ENCODE data around the gene ARFIP2. TPM values are rescaled to one million over a fixed set of nuclear protein-coding genes. Genes with fewer than 3 reads are reported as not detected.
"Not testable (repeated sequence)": the region's sequence is repeated elsewhere in the genome, so short reads cannot be mapped to it uniquely, and the experiment has no call there.

Gene ARFIP2
- total RNA-seq, 1 experiment from 2014 or later, result 65.2 TPM

GRCh38 chr11:6529266-6529665 is 48.1 kb upstream of the ARFIP2 start:
- H3K4me1 ChIP-seq (ENCODE audit: insufficient read depth, low read length), result no peaks in the 10 kb centered on the region
- TF ChIP-seq EZH2 (IDR thresholded peaks at IDR 0.05; ENCODE audit: low read length, unreplicated experiment), result no peak
- no peak for TF ChIP-seq CTCF (conservative IDR thresholded peaks at IDR 0.05; ENCODE audit: low read depth, low read length)
- no peak for TF ChIP-seq EZH2phosphoT487 (IDR thresholded peaks at IDR 0.05; ENCODE audit: borderline replicate concordance, low read length)
- H3K9me3 ChIP-seq (ENCODE audit: low read length), result no peaks in the 10 kb centered on the region
- no peaks in the 10 kb centered on the region for H3K79me2 ChIP-seq (ENCODE audit: low read length)
- BruUV-seq (replicated peaks), result no TSS peak
- no peaks in the 10 kb centered on the region for H3K36me3 ChIP-seq (ENCODE audit: low read depth, low read length)
- H4K20me1 ChIP-seq (ENCODE audit: low read length), result no peaks in the 10 kb centered on the region
- intact Hi-C loops (cut with micrococcal nuclease), result no loop called here
- no peaks in the 10 kb centered on the region for H3F3A ChIP-seq (ENCODE audit: low read length, unreplicated experiment)
- ChIA-PET POLR2A (ENCODE audit: unreplicated experiment) (no interaction called here), CTCF (interaction anchor here (0.5 kb wide), 1 partner anchor 40 kb away, joined by 3 read pairs; no protein-coding TSS in a partner anchor)
- H3K9me2 ChIP-seq (replicated peaks; ENCODE audit: low read length), result no peaks in the 10 kb centered on the region
- H3K9ac ChIP-seq (ENCODE audit: low read length), result no peak overlapping the region
- no peak overlapping the region for H3K4me2 ChIP-seq (ENCODE audit: low read length)
- no peak for DNase-seq
- ATAC-seq, result no peak
- no peak overlapping the region for H2AFZ ChIP-seq (ENCODE audit: low read length)
- no peak overlapping the region for H3K4me3 ChIP-seq (ENCODE audit: low read length)
- H3K27me3 ChIP-seq (ENCODE audit: low read length), result no peaks in the 10 kb centered on the region
- no peak overlapping the region for H3K27ac ChIP-seq (ENCODE audit: low read length)

GRCh38 chr11:6526411-6527135 is 45.4 kb upstream of the ARFIP2 start:
- Histone ChIP-seq H3K4me3 (ENCODE audit: low read length) (no peak overlapping the region), H3K79me2 (ENCODE audit: low read length) (no peaks in the 10 kb centered on the region), H3K27me3 (ENCODE audit: low read length) (no peaks in the 10 kb centered on the region), H3K4me1 (ENCODE audit: insufficient read depth, low read length) (peaks cover 17% of the 10 kb centered on the region), H3K4me2 (ENCODE audit: low read length) (no peak overlapping the region), H3F3A (ENCODE audit: low read length, unreplicated experiment) (peaks cover 9% of the 10 kb centered on the region), H3K36me3 (ENCODE audit: low read depth, low read length) (no peaks in the 10 kb centered on the region), H3K9me2 (replicated peaks; ENCODE audit: low read length) (no peaks in the 10 kb centered on the region), H3K9me3 (ENCODE audit: low read length) (no peaks in the 10 kb centered on the region), H4K20me1 (ENCODE audit: low read length) (no peaks in the 10 kb centered on the region), H3K27ac (ENCODE audit: low read length) (no peak overlapping the region), H3K9ac (ENCODE audit: low read length) (no peak overlapping the region), H2AFZ (ENCODE audit: low read length) (no peak overlapping the region)
- ChIA-PET CTCF (no interaction called here), POLR2A (ENCODE audit: unreplicated experiment) (no interaction called here)
- TF ChIP-seq EZH2phosphoT487 (IDR thresholded peaks at IDR 0.05; ENCODE audit: borderline replicate concordance, low read length) (no peak), CTCF (conservative IDR thresholded peaks at IDR 0.05; ENCODE audit: low read depth, low read length) (no peak), EZH2 (IDR thresholded peaks at IDR 0.05; ENCODE audit: low read length, unreplicated experiment) (no peak)
- DNase-seq (no peak), ATAC-seq (no peak)
- intact Hi-C loops (cut with micrococcal nuclease), result no loop called here
- BruUV-seq (replicated peaks), result no TSS peak

- Histone ChIP-seq H4K20me1 (ENCODE audit: low read length) (no peaks in the 10 kb centered on the region), H3K36me3 (ENCODE audit: low read depth, low read length) (peaks cover 4% of the 10 kb centered on the region; the same call in 1 of the 2 replicates), H3K4me1 (ENCODE audit: insufficient read depth, low read length) (peaks cover 17% of the 10 kb centered on the region), H3K4me2 (ENCODE audit: low read length) (peak overlapping the region; percentile 63), H3K9ac (ENCODE audit: low read length) (peak overlapping the region; percentile 26; the same call in 1 of the 2 replicates), H3F3A (ENCODE audit: low read length, unreplicated experiment) (peaks cover 9% of the 10 kb centered on the region), H3K79me2 (ENCODE audit: low read length) (no peaks in the 10 kb centered on the region), H3K27me3 (ENCODE audit: low read length) (no peaks in the 10 kb centered on the region), H2AFZ (ENCODE audit: low read length) (no peak overlapping the region), H3K9me3 (ENCODE audit: low read length) (no peaks in the 10 kb centered on the region), H3K4me3 (ENCODE audit: low read length) (no peak overlapping the region), H3K9me2 (replicated peaks; ENCODE audit: low read length) (no peaks in the 10 kb centered on the region), H3K27ac (ENCODE audit: low read length) (peak overlapping the region; percentile 80)
- peak; percentile 97 for ATAC-seq
- ChIA-PET CTCF (interaction anchor here (1.0 kb wide), 1 partner anchor 144 kb away, joined by 6 read pairs; no protein-coding TSS in a partner anchor), POLR2A (ENCODE audit: unreplicated experiment) (no interaction called here)
- DNase-seq, result peak; percentile 87
- BruUV-seq (replicated peaks), result no TSS peak
- intact Hi-C loops (cut with micrococcal nuclease), result no loop called here
- TF ChIP-seq CTCF (conservative IDR thresholded peaks at IDR 0.05; ENCODE audit: low read depth, low read length), result no peak
- no peak for TF ChIP-seq EZH2 (IDR thresholded peaks at IDR 0.05; ENCODE audit: low read length, unreplicated experiment)
- TF ChIP-seq EZH2phosphoT487 (IDR thresholded peaks at IDR 0.05; ENCODE audit: borderline replicate concordance, low read length), result no peak
These were observed 42.1 kb upstream of the ARFIP2 start for GRCh38 chr11:6523253-6523652.

GRCh38 chr11:6521946-6522345 is 40.8 kb upstream of the ARFIP2 start:
- H3K9me3 ChIP-seq (ENCODE audit: low read length); H2AFZ ChIP-seq (ENCODE audit: low read length); H3F3A ChIP-seq (ENCODE audit: low read length, unreplicated experiment); H4K20me1 ChIP-seq (ENCODE audit: low read length); H3K27ac ChIP-seq (ENCODE audit: low read length); H3K4me3 ChIP-seq (ENCODE audit: low read length); H3K79me2 ChIP-seq (ENCODE audit: low read length); H3K9me2 ChIP-seq (replicated peaks; ENCODE audit: low read length); DNase-seq; H3K27me3 ChIP-seq (ENCODE audit: low read length); POLR2A ChIA-PET (ENCODE audit: unreplicated experiment); CTCF ChIA-PET; H3K36me3 ChIP-seq (ENCODE audit: low read depth, low read length); BruUV-seq (replicated peaks); H3K9ac ChIP-seq (ENCODE audit: low read length); ATAC-seq; H3K4me2 ChIP-seq (ENCODE audit: low read length); intact Hi-C loops (cut with micrococcal nuclease): not testable (repeated sequence)
- peaks cover 17% of the 10 kb centered on the region for H3K4me1 ChIP-seq (ENCODE audit: insufficient read depth, low read length)
